ENCODE results near the gene NSL1. TPM values are rescaled to one million over a fixed set of nuclear protein-coding genes. Genes with fewer than 3 reads are reported as not detected.
"Not testable (repeated sequence)": the region's sequence is repeated elsewhere in the genome, so short reads cannot be mapped to it uniquely, and the experiment has no call there.

Gene NSL1
- total RNA-seq (2022) (35.9 and 45.6 TPM in 2 replicates), Bru-seq, nascent RNA (percentile 83 among the genes with signal in this experiment), BruChase-seq, experiment 1, labeled RNA remaining after a 2-hour chase (percentile 90 among the genes with signal in this experiment), BruChase-seq, experiment 2, labeled RNA remaining after a 6-hour chase (percentile 86 among the genes with signal in this experiment)
- long read RNA-seq, transcript NSL1-206 (7 exons, 790 nt): minor isoform, 8 of 77 reads
- long read RNA-seq, transcript NSL1-202 (6 exons, 2,317 nt): major isoform, 61 of 77 reads
- long read RNA-seq, partial matches to known transcripts: 1 of 77 reads
- long read RNA-seq, other reads (novel, unspliced or antisense): 5 of 77 reads

- H3K4me1 Mint-ChIP-seq (ENCODE audit: low read depth, unreplicated experiment): peaks cover 25% of the 10 kb centered on the region
- DNase-seq: peak; percentile 97 to 99
- ChIA-PET CTCF (interaction anchor here (0.6 to 1.4 kb wide), 7 partner anchors 42 to 161 kb away, joined by 3 to 8 read pairs (median 3); partner anchors contain the start of genes BATF3 and FLVCR1), POLR2A (interaction anchor here (0.7 to 2.3 kb wide), 4 partner anchors 36 to 182 kb away, joined by 3 to 16 read pairs (median 6); partner anchors contain the start of gene FLVCR1)
- peak within 1 kb of the TSS; percentile 94 for H3K4me3 Mint-ChIP-seq (ENCODE audit: unreplicated experiment)
- peaks cover 9% of the 10 kb centered on the region for H3K9me3 Mint-ChIP-seq (ENCODE audit: unreplicated experiment)
- H3K36me3 ChIP-seq (ENCODE audit: control insufficient read depth, insufficient read depth, low read length): no peaks in the 10 kb centered on the region; the same call in 1 of the 2 replicates
- no peaks in the 10 kb centered on the region for H3K9me3 ChIP-seq
- H3K36me3 Mint-ChIP-seq (ENCODE audit: insufficient read depth, unreplicated experiment): peaks cover 22% of the 10 kb centered on the region
- peak within 1 kb of the TSS; percentile 97 for H3K27ac Mint-ChIP-seq (ENCODE audit: unreplicated experiment)
- H3K27me3 Mint-ChIP-seq (ENCODE audit: insufficient read depth, unreplicated experiment): no peaks in the 10 kb centered on the region
- TF ChIP-seq CTCF (IDR thresholded peaks at IDR 0.05; ENCODE audit: insufficient read depth in 1 of 2, low read depth in 1 of 2, low read length in 1 of 2, severe bottlenecking in 1 of 2, unreplicated experiment in 1 of 2): no peak
- no peaks in the 10 kb centered on the region for H3K27me3 ChIP-seq (replicated peaks; ENCODE audit: control insufficient read depth, insufficient read depth, low read length)
- peak within 1 kb of the TSS; percentile 88 for H3K4me3 ChIP-seq (ENCODE audit: low read depth, low read length)
- TSS peak; percentile 85 for BruUV-seq (replicated peaks)
- H3K4me1 ChIP-seq: peaks cover 16% of the 10 kb centered on the region
- intact Hi-C loops (cut with micrococcal nuclease; ENCODE audit: unreplicated experiment): loop anchor here (1.0 to 5.0 kb wide), 4 partner anchors 23 to 203 kb away; partner anchors contain the start of genes ATF3 and FLVCR1
These were observed at the start of gene NSL1, which contains the start of gene TATDN3 for GRCh38 chr1:212791676-212792395. Gene NSL1 (minus strand): TSS chr1:212791777. CDS start chr1:212791763, 14 bp downstream. Gene TATDN3 (plus strand): TSS chr1:212791894. CDS start chr1:212791922, 28 bp downstream.

- TF ChIP-seq CTCF (IDR thresholded peaks at IDR 0.05; ENCODE audit: insufficient read depth in 1 of 2, low read depth in 1 of 2, low read length in 1 of 2, severe bottlenecking in 1 of 2, unreplicated experiment in 1 of 2): no peak
- ChIA-PET CTCF (no interaction called here), POLR2A (interaction anchor here (0.7 kb wide), 2 partner anchors 20 to 547 kb away, joined by 3 to 5 read pairs; no protein-coding TSS in a partner anchor)
- Mint-ChIP-seq H3K36me3 (ENCODE audit: insufficient read depth, unreplicated experiment) (no peaks in the 10 kb centered on the region), H3K9me3 (ENCODE audit: unreplicated experiment) (no peaks in the 10 kb centered on the region), H3K4me3 (ENCODE audit: unreplicated experiment) (no peak overlapping the region), H3K27ac (ENCODE audit: unreplicated experiment) (no peak overlapping the region), H3K27me3 (ENCODE audit: insufficient read depth, unreplicated experiment) (no peaks in the 10 kb centered on the region), H3K4me1 (ENCODE audit: low read depth, unreplicated experiment) (peaks cover 12% of the 10 kb centered on the region)
- no TSS peak for BruUV-seq (replicated peaks)
- intact Hi-C loops (cut with micrococcal nuclease; ENCODE audit: unreplicated experiment): no loop called here
- DNase-seq: no peak
- no peaks in the 10 kb centered on the region for H3K9me3 ChIP-seq
- no peaks in the 10 kb centered on the region for H3K27me3 ChIP-seq (replicated peaks; ENCODE audit: control insufficient read depth, insufficient read depth, low read length)
- H3K4me1 ChIP-seq: peaks cover 12% of the 10 kb centered on the region
- no peaks in the 10 kb centered on the region for H3K36me3 ChIP-seq (ENCODE audit: control insufficient read depth, insufficient read depth, low read length)
- H3K4me3 ChIP-seq (ENCODE audit: low read depth, low read length): no peak overlapping the region
These were observed 46.6 kb upstream of the NSL1 start for GRCh38 chr1:212838145-212838544.

- intact Hi-C loops (cut with micrococcal nuclease; ENCODE audit: unreplicated experiment); H3K9me3 ChIP-seq; H3K9me3 Mint-ChIP-seq (ENCODE audit: unreplicated experiment); H3K36me3 ChIP-seq (ENCODE audit: control insufficient read depth, insufficient read depth, low read length); BruUV-seq (replicated peaks); H3K4me3 Mint-ChIP-seq (ENCODE audit: unreplicated experiment); H3K27me3 ChIP-seq (replicated peaks; ENCODE audit: control insufficient read depth, insufficient read depth, low read length); H3K4me3 ChIP-seq (ENCODE audit: low read depth, low read length); H3K27me3 Mint-ChIP-seq (ENCODE audit: insufficient read depth, unreplicated experiment); H3K36me3 Mint-ChIP-seq (ENCODE audit: insufficient read depth, unreplicated experiment): not testable (repeated sequence)
- DNase-seq: peak; percentile 24 to 59
- H3K4me1 ChIP-seq: peaks cover 28% of the 10 kb centered on the region
- POLR2A ChIA-PET: interaction anchor here (0.6 to 1.2 kb wide), 2 partner anchors 24 to 25 kb away, joined by 3 to 4 read pairs; partner anchors contain the start of gene FLVCR1
- CTCF ChIA-PET: interaction anchor here (0.8 to 1.2 kb wide), 2 partner anchors 19 to 25 kb away, joined by 3 to 4 read pairs; partner anchors contain the start of gene FLVCR1
- Mint-ChIP-seq H3K27ac (ENCODE audit: unreplicated experiment) (peak overlapping the region; percentile 45), H3K4me1 (ENCODE audit: low read depth, unreplicated experiment) (peaks cover 21% of the 10 kb centered on the region)
These were observed 41.9 kb upstream of the NSL1 start for GRCh38 chr1:212833211-212834207.
